Measurements from ENCODE around the gene KIZ.

- TF ChIP-seq RAD21 (IDR thresholded peaks at IDR 0.05; ENCODE audit: low read length) (no peak), FOS (IDR thresholded peaks at IDR 0.05; ENCODE audit: low read depth, low read length) (no peak), CTCF (conservative IDR thresholded peaks at IDR 0.05; ENCODE audit: low read depth, low read length) (no peak), POLR2A (IDR thresholded peaks at IDR 0.05; ENCODE audit: low read depth, low read length) (no peak), USF2 (IDR thresholded peaks at IDR 0.05; ENCODE audit: low read depth, low read length) (no peak), MXI1 (IDR thresholded peaks at IDR 0.05; ENCODE audit: borderline replicate concordance, low read depth, low read length) (no peak), ELK1 (IDR thresholded peaks at IDR 0.05; ENCODE audit: borderline replicate concordance, low read depth, low read length) (no peak), MAFK (IDR thresholded peaks at IDR 0.05; ENCODE audit: low read depth, low read length) (no peak), CHD1 (IDR thresholded peaks at IDR 0.05; ENCODE audit: low read depth, low read length) (no peak)
Measured at GRCh38 chr20:21145424-21145823, 19.5 kb downstream of the KIZ start.

All from IMR-90 (cell line).